Lower lobe of right lung (tissue), 2 donors: Measurements from ENCODE around the gene IQCK. TPM values are rescaled to one million over a fixed set of nuclear protein-coding genes. Genes with fewer than 3 reads are reported as not detected.

ENCODE experiments used
- ATAC-seq, 2 donors: fragments of 200-7000 bp; cut with Tn5 transposase; one replicate each; pipeline ENCODE4 v1.9.1; 2020 to 2022; ENCODE audit warnings: mild to moderate bottlenecking in 2 of 2, moderate library complexity in 2 of 2
- DNase-seq: peaks from one replicate; pipeline ENCODE4 v3.0.0-alpha.2; 2020
- H3K27ac ChIP-seq: fragments of 200-600 bp; one replicate; pipeline ENCODE4 v1.8.0; 2022
- H3K27me3 ChIP-seq: fragments of 200-600 bp; one replicate; pipeline ENCODE4 v1.8.0; 2022; ENCODE audit warnings: low read depth
- H3K36me3 ChIP-seq: fragments of 200-600 bp; one replicate; pipeline ENCODE4 v1.8.0; 2022; ENCODE audit warnings: mild to moderate bottlenecking
- H3K4me1 ChIP-seq: fragments of 200-600 bp; one replicate; pipeline ENCODE4 v1.8.0; 2022
- H3K4me3 ChIP-seq: fragments of 200-600 bp; one replicate; pipeline ENCODE4 v1.8.0; 2022; ENCODE audit warnings: mild to moderate bottlenecking
- H3K9me3 ChIP-seq: fragments of 200-600 bp; one replicate; pipeline ENCODE4 v1.8.0; 2022
- CTCF ChIP-seq: fragments of 200-600 bp; IDR thresholded peaks from one replicate; pipeline ENCODE4 v1.8.0; 2022; ENCODE audit warnings: antibody characterized with exemption, mild to moderate bottlenecking
- intact Hi-C: fragments of 100-400 bp; cut with DNase I; formaldehyde crosslinking; loops from one replicate; pipeline ENCODE4 v1.11.0; 2022
- total RNA-seq: library from RNA; stranded (reverse); fragmentation: NEBNext Ultra II Directional; extraction: Animal tissue kit (Norgen Biotek cat#: 25700); gene quantifications from one replicate; pipeline ENCODE4 v1.2.1, GENCODE V29; 2021
- donor health status: DM: no; HTN: yes; CAD: no; lungs with severe emphysema.

The IQCK gene
- total RNA-seq, 1 donor from 2014 or later = 14.1 TPM

DNA sequence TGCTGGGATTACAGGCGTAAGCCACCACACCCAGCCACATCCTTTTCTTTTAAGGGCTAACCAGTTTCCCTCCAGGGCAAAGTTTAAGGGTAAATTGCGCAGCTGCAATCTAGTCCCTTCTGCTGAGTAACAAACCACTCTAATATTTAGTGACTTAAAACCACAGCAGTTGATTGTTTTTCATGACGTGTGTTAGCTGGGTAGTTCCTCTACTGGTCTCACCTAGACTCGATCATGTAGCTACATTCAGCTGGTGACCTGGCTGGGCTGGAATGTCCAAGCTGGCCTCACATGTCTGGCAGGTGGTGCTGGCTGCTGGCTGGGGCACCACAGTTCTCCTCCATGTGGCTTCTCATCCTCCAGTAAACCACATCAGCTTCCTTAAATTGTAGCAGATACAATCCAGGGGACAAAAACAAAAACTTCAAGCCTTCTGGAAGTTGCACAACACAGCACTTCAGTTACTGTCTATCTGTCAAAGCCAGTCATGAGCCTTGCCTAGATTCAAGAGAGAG, 91.1 kb downstream of the IQCK start:
- TF ChIP-seq CTCF = no peak
- Histone ChIP-seq H3K27me3 (no peaks in the 10 kb centered on the region), H3K9me3 (peaks cover 7% of the 10 kb centered on the region), H3K27ac (peak overlapping the region; percentile 6), H3K4me1 (peaks cover 26% of the 10 kb centered on the region), H3K36me3 (no peaks in the 10 kb centered on the region), H3K4me3 (no peak overlapping the region)
- intact Hi-C loops = no loop called here
- ATAC-seq = peak in 1 of 2 donors; percentile 26
- DNase-seq = no peak

DNA sequence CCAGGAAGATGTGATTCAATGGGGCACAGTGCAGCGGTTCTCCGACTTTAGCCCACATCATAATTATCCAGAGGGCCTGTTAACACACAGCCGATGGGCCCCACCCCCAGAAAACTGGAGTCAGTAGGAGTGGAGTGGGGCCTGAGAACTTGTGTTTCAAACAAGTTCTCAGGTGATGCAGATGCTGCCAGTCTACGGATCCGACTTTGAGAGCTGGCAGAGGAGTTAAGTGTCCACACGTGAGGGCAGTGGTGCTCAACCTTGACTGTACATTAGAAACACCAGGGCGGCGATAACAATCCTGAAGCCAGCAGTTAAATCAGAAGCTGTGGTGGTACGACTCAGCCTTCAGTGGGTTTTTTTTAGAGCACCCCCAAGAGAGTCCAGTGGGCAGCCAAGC, 91.6 kb downstream of the IQCK start:
- ATAC-seq (no peak), DNase-seq (no peak)
- Histone ChIP-seq H3K4me3 (no peak overlapping the region), H3K36me3 (no peaks in the 10 kb centered on the region), H3K27ac (no peak overlapping the region), H3K4me1 (peaks cover 20% of the 10 kb centered on the region), H3K27me3 (no peaks in the 10 kb centered on the region), H3K9me3 (peaks cover 7% of the 10 kb centered on the region)
- no peak for TF ChIP-seq CTCF
- intact Hi-C loops = no loop called here

DNA sequence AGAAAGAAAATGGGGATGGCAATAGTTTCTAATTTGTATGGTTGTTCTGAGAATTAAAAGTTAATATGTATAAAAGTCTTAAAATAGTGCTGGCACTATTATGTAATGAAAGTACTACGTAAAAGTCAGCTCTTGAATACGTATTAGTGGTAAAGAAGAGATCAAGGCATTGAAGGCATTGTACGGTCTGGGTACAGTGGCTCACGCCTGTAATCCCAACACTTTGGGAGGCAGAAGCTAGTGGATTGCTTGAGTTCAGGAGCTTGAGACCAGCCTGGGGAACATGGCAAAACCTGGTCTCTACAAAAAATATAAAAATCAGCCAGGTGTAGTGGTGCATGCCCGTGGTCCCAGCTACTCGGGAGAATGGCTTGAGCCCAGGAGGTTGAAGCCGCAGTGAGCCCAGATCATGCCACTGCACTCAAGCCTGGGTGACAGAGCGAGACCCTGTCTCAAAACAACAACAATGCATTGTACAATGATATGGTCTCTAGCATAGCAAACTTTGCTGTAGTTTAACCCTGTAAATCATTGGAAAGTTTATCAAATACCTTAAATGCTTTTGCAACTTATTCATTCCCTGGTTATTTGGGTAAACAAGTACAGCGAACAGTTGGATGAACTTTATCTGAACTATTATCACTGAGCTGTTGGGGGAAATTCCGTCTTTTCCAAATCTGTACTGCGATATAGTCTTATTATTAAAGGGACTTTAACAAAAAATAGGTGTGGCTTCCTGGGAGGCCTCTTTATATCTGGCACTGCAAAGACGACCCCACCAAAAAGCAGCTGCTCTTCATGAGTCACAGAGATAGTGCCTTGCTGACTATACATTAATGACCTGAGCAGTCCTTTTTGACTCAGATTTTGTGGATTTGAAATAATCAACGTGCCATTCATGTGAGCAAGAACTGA, 93.0 kb downstream of the IQCK start:
- Histone ChIP-seq H3K9me3 (no peaks in the 10 kb centered on the region), H3K4me1 (peaks cover 20% of the 10 kb centered on the region), H3K36me3 (no peaks in the 10 kb centered on the region), H3K27me3 (no peaks in the 10 kb centered on the region), H3K27ac (peak overlapping the region; percentile 25), H3K4me3 (no peak overlapping the region)
- ATAC-seq (no peak), DNase-seq (no peak)
- intact Hi-C loops = no loop called here
- TF ChIP-seq CTCF = no peak

- intact Hi-C loops = no loop called here
Observed at GRCh38 chr16:19812986-19813385, 94.9 kb downstream of the IQCK start.

GRCh38 chr16:19815418-19815817, 97.3 kb downstream of the IQCK start:
- Histone ChIP-seq H3K27ac (no peak overlapping the region), H3K4me1 (peaks cover 5% of the 10 kb centered on the region), H3K4me3 (no peak overlapping the region), H3K36me3 (no peaks in the 10 kb centered on the region), H3K9me3 (no peaks in the 10 kb centered on the region), H3K27me3 (no peaks in the 10 kb centered on the region)
- intact Hi-C loops = no loop called here
- ATAC-seq (no peak), DNase-seq (no peak)
- no peak for TF ChIP-seq CTCF

More at GRCh38 chr16:19812986-19813385, 94.9 kb downstream of the IQCK start:
- no peak for TF ChIP-seq CTCF
- H3K36me3 ChIP-seq = no peaks in the 10 kb centered on the region
- peaks cover 17% of the 10 kb centered on the region for H3K4me1 ChIP-seq
- no peaks in the 10 kb centered on the region for H3K27me3 ChIP-seq
- DNase-seq (no peak), ATAC-seq (no peak)
- H3K9me3 ChIP-seq = no peaks in the 10 kb centered on the region
- no peak overlapping the region for H3K4me3 ChIP-seq
- H3K27ac ChIP-seq = no peak overlapping the region
